Mesothelial cell of epicardium (in vitro differentiated cells): ENCODE results near the gene SPIN1. TPM values are rescaled to one million over a fixed set of nuclear protein-coding genes. Genes with fewer than 3 reads are reported as not detected.
A peak's percentile ranks its signal among the peaks of the same experiment; 100 is the strongest.

ENCODE experiments used
- DNase-seq, 2 experiments: peaks; one replicate each; pipeline ENCODE4 v3.0.0; 2021; ENCODE audit warnings: low spot score in 2 of 2; ENCODE audit not compliant: unreplicated experiment in 2 of 2
- H3K27ac Mint-ChIP-seq: 2 replicates; pipeline ENCODE4 v1.8.0; 2021; ENCODE audit warnings: mixed read lengths
- H3K27me3 Mint-ChIP-seq: 2 replicates; pipeline ENCODE4 v1.8.0; 2021; ENCODE audit warnings: low read depth, mixed read lengths
- H3K36me3 Mint-ChIP-seq: 2 replicates; pipeline ENCODE4 v1.8.0; 2021; ENCODE audit warnings: mixed read lengths
- H3K4me1 Mint-ChIP-seq: 2 replicates; pipeline ENCODE4 v1.8.0; 2021; ENCODE audit warnings: mixed read lengths
- H3K4me3 Mint-ChIP-seq: 2 replicates; pipeline ENCODE4 v1.8.0; 2021; ENCODE audit warnings: mild to moderate bottlenecking, moderate library complexity, mixed read lengths
- H3K9me3 Mint-ChIP-seq: 2 replicates; pipeline ENCODE4 v1.8.0; 2021; ENCODE audit warnings: mixed read lengths
- total RNA-seq: library from RNA; stranded (reverse); gene quantifications from 3 replicates; pipeline ENCODE4 v1.2.1, GENCODE V29; 2021
- TF ChIP-seq, protein P1 (sequence below): fragments of 200-600 bp; sonication (generic); IDR thresholded peaks from one replicate; pipeline ENCODE4 v1.5.0; 2021; ENCODE audit warnings: antibody characterized with exemption; ENCODE audit not compliant: unreplicated experiment

Gene SPIN1
- total RNA-seq, 1 donor from 2014 or later = 181 TPM

DNA sequence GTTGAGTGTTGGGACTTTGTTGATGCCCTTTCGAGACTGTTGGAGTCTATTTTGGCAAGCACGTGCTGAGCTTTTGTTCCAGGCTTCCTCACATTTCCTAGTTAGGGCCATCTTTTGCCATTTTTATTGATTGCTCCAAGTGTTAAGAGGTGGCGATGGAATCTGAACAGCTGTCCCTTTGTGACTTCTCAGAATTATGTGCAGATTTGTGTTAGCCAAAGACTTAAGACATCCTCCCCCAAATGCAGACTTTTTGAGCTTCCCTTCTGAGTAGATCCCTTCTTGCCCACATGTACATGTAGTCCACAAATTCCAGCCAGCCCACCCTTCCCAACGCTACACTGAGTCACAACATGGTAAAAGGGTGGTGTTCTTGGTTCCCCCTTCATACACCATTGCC is 59.2 kb downstream of the SPIN1 start:
- H3K4me1 Mint-ChIP-seq = peaks cover 8% of the 10 kb centered on the region
- TF ChIP-seq, protein P1, sequence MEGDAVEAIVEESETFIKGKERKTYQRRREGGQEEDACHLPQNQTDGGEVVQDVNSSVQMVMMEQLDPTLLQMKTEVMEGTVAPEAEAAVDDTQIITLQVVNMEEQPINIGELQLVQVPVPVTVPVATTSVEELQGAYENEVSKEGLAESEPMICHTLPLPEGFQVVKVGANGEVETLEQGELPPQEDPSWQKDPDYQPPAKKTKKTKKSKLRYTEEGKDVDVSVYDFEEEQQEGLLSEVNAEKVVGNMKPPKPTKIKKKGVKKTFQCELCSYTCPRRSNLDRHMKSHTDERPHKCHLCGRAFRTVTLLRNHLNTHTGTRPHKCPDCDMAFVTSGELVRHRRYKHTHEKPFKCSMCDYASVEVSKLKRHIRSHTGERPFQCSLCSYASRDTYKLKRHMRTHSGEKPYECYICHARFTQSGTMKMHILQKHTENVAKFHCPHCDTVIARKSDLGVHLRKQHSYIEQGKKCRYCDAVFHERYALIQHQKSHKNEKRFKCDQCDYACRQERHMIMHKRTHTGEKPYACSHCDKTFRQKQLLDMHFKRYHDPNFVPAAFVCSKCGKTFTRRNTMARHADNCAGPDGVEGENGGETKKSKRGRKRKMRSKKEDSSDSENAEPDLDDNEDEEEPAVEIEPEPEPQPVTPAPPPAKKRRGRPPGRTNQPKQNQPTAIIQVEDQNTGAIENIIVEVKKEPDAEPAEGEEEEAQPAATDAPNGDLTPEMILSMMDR = no peak
- no peak overlapping the region for H3K4me3 Mint-ChIP-seq
- DNase-seq = no peak
- peaks cover 21% of the 10 kb centered on the region for H3K9me3 Mint-ChIP-seq
- no peaks in the 10 kb centered on the region for H3K27me3 Mint-ChIP-seq
- peak overlapping the region; percentile 55 for H3K27ac Mint-ChIP-seq
- peaks cover 43% of the 10 kb centered on the region for H3K36me3 Mint-ChIP-seq

DNA sequence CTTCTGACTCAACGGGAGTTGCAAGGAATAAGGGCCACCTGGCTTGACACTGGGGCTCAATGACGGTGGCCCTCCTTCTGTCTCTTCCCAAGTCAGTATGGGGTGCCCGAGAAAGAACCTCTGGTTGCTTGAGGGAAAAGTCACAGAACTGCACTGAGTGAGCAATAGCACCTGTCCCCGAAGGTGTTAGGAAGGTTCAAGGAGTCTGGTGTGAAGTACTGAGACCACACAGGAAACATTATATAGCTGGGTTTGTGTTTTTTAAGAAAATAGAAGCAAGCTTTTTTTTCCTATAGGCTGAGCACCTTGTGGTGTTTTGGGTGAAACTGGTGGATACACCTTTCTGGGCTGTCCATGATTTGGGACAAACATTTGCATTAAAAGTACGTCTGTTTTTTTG is 62.9 kb downstream of the SPIN1 start:
- peaks cover 2% of the 10 kb centered on the region for H3K4me1 Mint-ChIP-seq
- H3K9me3 Mint-ChIP-seq = peaks cover 6% of the 10 kb centered on the region
- TF ChIP-seq, protein P1 = no peak
- no peak overlapping the region for H3K27ac Mint-ChIP-seq
- no peak overlapping the region for H3K4me3 Mint-ChIP-seq
- DNase-seq = no peak
- H3K36me3 Mint-ChIP-seq = peaks cover 29% of the 10 kb centered on the region
- H3K27me3 Mint-ChIP-seq = no peaks in the 10 kb centered on the region

DNA sequence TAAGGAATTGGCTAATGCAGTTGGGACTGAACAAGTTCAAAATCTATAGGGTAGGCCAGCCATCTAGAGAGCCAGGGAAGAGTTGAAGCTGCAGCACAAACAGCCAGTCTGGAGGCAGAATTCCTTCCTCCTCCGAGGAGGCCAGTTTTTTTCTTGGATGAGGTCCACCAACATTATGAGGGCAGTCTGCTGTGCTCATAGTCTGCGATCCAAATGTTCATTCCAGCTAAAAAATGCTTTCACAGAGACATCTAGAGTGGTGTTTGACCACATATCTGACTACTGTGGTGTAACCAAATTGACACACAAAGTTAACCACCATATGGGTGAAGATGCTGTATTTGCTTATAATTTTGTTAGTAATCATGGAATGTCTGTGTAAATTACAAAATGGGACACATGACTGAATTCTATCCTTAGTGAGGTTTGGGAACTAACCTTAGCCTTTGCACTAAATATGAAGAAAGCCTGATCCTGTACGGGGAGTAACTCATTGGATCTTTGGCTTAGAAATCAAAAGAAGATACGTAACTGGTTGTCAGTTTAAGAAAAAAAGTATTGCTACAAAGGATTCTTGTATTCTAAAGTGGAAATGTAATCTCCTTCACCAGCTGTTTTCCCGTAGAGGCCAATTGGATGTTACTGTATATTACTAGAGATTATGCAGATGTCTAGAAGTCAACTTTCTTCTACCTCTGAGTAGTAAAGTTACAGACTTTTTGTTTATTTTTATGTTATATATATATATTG is 70.6 kb downstream of the SPIN1 start:
- H3K4me3 Mint-ChIP-seq = no peak overlapping the region
- H3K4me1 Mint-ChIP-seq = peaks cover 34% of the 10 kb centered on the region
- H3K27ac Mint-ChIP-seq = peak overlapping the region; percentile 68
- TF ChIP-seq, protein P1 = no peak
- no peaks in the 10 kb centered on the region for H3K9me3 Mint-ChIP-seq
- no peak for DNase-seq
- peaks cover 22% of the 10 kb centered on the region for H3K36me3 Mint-ChIP-seq
- H3K27me3 Mint-ChIP-seq = no peaks in the 10 kb centered on the region

DNA sequence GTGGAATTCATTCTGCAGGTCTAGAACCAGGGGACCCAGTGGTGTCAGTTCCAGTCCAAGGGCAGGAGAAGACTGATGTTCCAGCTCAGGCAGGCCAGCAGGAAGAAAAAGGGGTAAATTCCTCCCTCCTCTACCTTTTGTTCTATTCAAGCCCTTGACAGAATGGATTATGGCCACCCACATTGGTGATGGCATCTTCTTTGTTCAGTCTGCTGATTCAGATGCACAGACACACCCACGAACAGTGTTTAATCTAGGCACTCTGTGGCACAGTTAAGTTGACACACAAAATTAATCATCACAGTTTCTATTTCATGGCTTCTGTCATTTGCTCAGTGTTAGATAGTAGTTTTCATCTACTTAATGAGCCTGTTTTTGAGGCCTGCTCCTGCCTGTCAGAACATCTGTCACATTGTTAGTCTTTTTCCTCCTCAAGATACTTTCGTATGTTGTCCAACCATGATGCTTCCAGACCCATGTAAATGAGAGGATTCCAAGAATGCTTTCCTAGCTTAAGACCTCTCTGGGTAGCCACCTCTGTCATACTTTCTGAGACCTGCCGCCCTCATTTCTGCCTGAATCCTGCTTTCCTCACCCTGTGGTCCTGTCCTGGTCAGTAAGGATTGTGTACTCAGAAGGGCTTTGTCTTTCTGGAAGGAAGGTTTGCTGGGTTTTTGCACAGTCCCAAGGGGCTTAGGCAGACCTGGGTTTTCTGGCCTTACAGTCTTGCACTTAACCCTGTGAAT is 72.5 kb downstream of the SPIN1 start:
- H3K4me1 Mint-ChIP-seq = peaks cover 34% of the 10 kb centered on the region
- peaks cover 29% of the 10 kb centered on the region for H3K36me3 Mint-ChIP-seq
- H3K9me3 Mint-ChIP-seq = no peaks in the 10 kb centered on the region
- no peak for DNase-seq
- TF ChIP-seq, protein P1 = no peak
- H3K4me3 Mint-ChIP-seq = no peak overlapping the region
- H3K27ac Mint-ChIP-seq = peak overlapping the region; percentile 85
- H3K27me3 Mint-ChIP-seq = no peaks in the 10 kb centered on the region

DNA sequence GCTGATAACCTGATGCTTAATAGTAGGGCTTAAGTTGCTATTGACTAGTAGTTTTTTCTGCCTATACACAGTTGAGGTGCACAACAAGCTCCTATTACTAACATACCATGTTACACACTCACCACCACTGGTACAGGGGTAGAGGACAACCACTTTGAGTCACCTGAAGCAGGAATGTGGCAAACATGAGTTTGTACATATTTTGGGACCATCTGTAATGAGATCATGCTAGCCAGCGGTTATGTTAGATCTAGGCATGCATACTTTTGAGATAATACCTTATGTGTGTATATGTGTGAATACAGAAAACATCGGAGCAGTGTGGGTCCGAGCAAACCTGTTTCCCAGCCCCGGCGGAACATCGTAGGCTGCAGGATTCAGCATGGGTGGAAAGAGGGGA is 73.9 kb downstream of the SPIN1 start:
- no peak overlapping the region for H3K27ac Mint-ChIP-seq
- H3K4me3 Mint-ChIP-seq = no peak overlapping the region
- H3K36me3 Mint-ChIP-seq = peaks cover 24% of the 10 kb centered on the region
- H3K27me3 Mint-ChIP-seq = no peaks in the 10 kb centered on the region
- peaks cover 29% of the 10 kb centered on the region for H3K4me1 Mint-ChIP-seq
- no peaks in the 10 kb centered on the region for H3K9me3 Mint-ChIP-seq
- TF ChIP-seq, protein P1 = no peak
- DNase-seq = no peak
